Iris pigment epithelial cell (primary cell): ENCODE results near the gene CHN2.

Experiments
- DNase-seq: peaks from one replicate; pipeline ENCODE4 v3.0.0-alpha.2; 2011; ENCODE audit warnings: low read depth

CHN2 gene

DNA sequence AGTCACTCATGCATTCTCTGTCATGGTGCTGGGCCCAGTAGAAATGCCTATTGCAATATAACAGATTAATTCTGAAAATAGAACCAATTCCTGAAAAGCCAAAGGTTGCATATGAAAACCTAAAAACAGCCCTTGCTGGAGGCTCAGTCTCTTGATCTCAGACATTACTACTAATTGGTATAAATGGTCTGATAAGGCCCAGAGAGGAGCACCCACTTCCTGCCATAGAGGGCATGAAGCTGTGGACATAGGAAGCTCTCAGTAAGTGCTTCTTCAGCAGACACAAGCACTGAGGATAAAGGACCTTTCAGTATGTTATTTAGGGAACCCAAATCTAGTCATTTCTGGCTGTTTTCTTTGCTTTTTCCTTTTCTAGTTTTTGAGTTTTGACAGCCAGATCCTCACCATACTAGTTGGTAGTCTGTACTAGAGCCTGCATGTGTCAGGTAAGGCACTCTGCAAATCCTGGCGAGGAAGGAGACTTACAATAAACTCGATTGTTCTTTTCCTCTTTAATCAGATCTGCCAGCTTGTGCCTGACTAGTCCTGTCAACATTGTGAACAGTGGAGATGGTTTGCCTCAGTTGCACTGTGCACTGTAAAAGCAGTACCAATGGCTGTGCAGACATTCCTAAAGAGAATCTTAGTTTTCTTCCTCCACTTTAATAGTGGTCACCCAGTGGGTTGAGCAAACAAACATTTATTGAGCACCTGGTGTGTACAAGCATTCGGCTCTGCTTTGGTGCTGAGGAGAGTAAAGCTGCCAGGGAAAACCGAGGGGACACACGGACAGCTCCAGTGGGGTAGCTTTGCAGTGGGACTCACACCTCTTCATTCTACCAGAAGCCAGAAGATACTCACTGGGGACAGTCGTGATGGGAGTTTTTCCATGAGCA lies 140.9 kb downstream of the CHN2 start:
- no peak for DNase-seq

DNA sequence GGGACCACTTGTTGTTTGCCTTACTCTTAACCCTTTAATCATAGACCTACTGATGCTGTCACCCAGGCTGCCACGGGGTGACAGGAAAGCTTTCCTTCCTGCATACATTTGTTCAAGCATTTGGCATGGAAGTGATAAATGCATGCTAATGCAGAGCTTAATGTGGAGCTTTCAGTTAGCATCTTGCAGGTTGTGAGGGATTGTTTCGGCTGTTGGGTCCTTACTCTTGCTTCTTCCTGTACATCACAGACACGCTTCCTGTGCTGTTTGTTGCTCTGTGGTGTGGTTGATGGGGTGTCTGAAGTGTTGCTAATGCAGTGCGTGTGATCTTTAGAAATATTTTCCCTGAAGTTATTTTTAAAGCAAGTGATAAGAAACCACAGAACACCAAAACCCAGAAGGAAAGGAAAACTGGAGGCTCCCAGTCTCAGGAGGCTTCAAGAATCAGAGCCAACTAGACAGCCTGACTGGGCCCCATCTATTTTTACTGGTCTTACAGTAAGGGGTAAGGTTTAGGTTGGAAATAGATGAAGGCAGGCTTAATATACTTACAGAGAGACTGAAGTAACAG lies 143.1 kb downstream of the CHN2 start:
- DNase-seq, result no peak

DNA sequence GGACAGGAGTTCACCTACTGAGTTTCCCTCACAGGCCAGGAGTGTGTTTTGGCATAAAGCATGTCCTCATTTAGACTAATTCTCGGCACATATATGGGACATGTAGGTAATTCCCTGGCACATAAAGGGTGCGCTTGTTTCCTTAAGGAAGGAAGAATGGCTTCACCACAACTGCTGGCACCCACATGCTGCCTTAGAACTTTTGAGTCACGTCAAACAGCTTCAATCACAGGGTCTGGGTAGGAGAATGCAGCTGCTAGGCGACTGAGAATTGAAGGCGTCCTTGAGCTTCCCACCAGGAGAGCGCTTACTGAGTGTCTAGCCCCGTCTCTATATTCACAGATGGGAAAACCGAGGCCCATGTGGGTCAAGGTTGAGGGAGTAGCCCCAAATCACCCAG lies 146.1 kb downstream of the CHN2 start:
- no peak for DNase-seq

DNA sequence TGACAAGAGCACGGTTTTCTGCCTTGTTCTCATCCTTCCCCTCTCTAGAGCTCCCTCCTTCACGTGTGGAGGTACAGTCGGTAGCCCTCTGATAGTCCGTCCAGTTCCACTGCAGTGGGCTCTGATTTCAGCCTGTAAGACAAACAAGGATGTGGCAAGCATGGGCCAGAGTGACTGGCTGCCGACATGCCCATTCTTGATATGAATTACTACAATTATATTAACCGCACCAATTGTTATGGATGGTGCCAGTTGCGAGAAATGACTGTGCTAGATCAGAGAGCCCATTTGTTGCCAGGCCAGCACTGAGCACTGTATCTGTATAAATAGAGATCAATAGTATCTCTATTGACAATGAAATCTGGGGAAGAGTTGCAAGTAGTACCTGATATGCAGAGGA lies 146.6 kb downstream of the CHN2 start:
- DNase-seq, result no peak

DNA sequence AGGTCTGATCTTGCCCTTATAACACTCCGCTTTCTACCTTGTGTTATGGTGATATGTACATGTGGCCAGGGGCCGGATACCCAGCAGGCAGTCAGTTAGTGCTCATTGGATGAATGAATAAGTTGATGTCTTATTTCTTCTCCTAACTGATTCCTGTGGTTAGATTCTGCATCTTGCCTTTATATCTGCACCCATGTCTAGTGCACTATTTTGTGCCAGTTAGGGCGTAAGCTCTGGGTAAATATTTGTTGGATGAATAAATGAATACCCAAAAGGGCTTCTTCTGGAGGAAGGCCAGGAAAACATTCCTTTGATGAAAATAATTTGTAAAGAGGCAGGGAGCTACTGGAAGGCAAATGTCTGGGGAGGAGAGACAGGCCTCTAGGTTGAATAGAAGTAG lies 148.2 kb downstream of the CHN2 start:
- DNase-seq, result no peak

DNA sequence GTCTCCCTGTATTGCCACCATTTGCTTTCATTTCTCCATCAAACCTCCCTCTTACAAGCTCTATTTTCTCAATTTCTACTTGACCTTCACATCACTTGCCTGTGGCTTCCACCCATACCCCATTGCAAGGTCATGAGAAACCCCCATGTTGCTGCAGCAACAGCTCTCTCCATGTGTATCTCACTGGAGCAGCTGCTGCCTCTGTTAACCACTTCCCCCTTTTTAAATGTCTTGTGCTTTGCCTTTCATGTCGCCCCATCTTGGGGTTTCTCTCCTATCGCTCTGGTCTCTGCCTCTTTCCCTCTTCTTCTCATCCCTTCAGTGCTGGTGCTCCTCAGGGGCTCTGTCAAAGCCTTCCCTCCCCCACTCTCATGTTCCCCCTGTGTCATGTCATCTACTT lies 148.8 kb downstream of the CHN2 start:
- no peak for DNase-seq

DNA sequence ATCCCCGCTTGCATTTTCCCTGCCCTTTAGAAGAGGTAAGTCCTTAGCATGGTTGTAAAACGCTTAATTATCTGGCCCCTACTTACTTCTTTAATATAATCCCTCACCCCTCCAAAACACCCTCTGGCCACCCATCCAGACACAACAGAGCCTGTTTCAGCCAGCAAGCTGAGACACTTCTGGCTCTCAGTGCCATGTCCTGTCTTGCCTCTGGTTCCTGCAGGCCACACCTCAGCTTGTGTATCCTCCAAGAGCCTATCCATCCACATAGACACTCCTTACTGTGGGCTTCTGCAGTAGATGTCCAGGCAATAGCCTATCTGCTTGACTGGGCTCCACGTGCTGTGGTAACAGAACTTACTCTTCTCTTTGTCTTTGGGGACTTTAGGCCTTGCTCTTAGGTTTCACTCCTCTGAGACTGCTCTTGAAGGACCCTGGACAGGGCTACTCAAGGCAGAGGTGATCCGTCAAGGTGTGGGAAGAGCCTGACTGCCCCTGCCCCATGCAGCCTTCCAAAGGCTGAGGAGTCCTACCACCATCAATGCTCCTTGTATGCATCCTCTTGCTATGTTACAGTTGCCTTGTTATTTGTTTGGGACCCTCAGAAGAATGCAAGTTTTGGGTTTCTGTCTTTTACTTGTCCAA lies 149.9 kb downstream of the CHN2 start:
- no peak for DNase-seq

DNA sequence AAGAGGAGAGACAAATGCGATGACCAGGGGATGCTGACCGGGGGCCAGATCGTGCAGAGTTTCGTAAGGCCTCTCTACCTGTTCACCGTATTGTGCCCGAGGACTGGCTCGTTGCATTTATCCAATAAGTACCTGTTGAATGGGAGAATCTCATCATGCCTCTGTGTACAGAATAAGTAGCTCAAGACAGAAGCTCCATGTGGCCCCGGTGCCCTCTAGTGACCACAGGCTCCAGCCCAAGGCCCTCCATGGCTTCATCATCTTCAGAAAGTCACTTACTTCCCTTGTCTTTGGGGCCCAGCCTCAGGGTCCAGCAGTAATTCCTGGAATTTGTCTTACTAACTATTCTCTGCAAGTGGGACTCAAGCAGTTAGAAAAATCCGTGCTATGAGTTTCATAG lies 151.0 kb downstream of the CHN2 start:
- DNase-seq, result peak; percentile 28

DNA sequence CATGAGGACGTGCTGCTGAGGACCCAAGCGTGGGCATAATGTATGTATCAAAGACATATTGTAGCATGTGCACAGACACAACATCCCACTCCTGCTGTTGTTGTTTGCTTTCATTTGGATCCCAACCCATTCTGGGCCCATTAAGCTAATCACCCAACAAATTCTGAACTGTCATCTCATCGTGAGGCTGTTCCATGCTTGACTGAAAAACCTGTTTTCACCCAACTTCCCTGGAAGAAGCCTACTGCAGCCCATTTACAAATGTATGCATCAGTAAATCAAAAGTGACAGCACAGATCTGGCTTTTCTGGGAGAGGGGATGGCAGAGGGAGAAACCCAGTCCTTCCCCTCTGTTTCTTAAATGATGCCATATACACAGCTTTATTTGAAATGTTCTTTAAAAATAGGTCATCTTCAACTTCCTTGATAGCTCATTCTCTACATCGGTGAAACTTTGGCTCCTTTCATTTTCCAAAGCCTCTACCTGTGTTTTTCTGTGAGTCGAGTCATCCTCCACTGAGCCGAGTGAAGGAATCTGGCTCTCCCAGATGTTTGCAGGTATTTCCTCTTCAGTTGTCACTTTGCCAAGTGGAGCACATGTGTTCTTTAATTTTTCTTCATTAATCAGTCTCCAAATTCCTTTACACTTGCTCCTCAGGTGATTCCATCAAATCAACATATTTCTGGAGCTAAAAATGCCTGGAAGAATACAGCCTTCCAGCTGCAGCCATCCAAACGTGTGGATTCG lies 151.8 kb downstream of the CHN2 start:
- no peak for DNase-seq

DNA sequence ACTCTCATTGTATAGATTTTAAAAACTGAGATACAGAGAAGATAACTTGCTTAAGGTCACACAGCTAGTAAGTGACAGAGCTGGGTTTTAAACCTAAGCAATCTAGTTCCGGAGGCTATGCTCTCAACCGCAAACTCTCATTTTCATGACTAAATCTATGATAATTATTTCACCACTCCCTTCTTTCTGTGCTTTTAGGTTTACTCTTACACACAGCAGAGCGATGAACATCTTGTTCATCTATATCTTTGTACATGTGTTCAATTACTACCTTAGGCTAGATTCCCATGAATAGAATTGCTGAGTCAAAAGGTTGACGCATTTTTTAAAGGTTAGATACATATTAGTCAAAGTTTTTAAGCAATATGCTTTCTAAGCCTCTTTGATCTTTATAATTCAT lies 154.8 kb downstream of the CHN2 start:
- no peak for DNase-seq

DNA sequence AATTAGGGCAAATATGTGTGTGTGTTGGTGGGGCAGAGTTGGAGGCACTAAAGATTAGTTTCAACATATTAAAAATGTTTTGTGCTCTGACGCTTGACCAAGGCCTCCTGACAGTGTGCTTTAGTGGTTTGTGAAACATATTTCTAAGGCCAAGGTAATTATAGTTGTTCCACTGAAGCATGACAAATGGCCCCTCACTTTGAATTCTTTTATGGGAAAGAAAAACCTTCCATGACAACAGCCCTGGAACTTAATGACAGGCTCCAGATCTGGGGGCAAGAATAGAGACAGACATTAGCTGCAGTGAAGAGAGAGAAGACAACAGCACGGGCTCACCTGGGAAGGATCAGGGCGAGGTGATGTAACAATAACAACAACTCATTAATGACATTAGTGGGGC lies 155.8 kb downstream of the CHN2 start:
- DNase-seq, result no peak

DNA sequence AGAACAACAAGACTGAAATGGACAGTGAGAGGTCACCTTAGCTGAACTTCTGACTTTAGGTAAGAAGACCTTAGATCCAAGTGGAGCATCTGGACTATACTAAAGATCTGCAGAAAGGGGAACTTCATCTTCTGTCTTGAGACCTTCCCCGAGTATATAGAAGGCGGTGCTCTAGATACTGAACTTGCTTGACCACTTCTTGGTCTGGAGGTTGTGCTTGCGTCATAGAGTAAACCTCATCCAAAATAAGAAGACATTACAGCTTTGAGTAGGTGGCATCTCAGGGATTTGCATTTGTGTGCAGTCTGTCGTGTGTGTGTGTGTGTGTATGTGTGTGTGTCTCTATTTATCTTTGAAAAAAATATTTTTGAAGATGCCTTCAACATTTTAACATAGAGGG lies 157.5 kb downstream of the CHN2 start:
- DNase-seq, result no peak

DNA sequence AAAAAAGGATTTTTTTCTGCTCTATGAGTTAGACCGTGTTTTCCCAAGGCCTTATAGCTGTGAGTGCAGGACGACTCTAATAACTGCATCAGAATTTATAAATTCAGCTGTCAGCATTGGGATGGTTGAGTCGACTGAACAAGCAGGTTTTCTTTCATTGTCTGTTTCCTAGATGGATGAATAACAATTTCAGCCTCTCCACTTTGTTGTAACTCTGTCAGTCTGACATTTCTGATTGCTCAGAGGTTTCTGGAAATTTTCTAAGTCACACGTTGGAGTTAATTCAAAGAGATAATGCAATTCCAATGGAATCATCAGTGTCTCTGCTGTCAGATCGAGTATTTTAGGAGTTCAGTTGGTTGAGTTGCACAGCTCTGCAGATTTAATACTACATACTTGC lies 159.2 kb downstream of the CHN2 start:
- no peak for DNase-seq

DNA sequence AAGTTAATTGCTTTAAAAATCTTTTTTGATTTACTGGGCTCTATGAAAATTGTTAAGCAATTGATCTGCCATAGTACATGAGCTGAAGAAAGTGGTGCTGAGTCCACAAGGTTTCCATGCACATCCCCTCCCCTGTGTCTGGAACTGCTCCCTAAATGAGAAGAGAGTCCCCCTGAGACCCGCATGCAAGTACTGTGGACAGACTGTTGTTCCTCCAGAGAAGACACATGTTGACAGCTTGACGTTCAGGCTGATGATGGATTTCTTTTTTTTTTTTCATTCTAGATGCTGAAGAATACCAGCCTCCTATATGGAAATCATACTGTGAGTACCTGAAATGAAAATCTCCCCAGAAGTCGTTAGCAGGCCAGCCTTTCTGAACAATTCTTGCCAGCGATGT lies 159.8 kb downstream of the CHN2 start:
- DNase-seq, result no peak

DNA sequence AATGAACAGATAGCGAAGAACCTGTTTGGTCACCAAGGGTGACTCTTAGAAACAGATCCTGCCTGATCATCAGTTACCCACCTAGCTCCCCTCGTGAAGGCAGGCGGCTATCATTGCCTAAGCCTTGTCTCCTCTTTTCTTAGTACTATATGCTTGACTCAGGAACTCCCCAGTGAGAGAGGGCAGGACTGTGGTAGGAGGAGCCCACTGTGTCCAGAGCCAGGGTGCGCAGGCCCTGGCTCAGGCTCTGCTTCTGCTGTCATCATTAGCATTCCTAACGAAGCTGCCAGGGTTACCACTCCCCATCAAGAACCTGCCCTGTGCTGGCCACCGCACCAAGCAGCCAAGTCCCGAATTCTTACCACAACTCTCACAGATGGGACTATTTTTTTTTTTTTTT lies 160.8 kb downstream of the CHN2 start:
- no peak for DNase-seq

DNA sequence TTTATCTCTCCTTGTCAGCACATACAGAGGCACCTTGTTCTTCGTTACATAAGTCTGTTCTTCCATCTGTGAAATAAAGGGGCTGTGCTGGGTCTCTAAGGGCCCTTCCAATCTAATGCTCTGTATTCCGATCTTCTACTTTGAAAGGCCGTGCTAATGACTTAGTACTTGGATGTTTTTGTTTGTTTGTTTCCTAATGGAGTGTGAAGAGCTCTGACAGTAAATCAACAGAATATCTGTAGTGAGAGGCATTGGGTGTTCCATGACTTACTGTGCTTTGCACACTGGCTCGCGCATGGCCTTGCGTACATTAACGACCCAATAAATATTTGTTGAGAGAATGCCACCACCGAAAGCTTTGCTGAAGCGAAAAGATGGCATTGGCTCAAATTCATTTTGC lies 162.1 kb downstream of the CHN2 start:
- no peak for DNase-seq

DNA sequence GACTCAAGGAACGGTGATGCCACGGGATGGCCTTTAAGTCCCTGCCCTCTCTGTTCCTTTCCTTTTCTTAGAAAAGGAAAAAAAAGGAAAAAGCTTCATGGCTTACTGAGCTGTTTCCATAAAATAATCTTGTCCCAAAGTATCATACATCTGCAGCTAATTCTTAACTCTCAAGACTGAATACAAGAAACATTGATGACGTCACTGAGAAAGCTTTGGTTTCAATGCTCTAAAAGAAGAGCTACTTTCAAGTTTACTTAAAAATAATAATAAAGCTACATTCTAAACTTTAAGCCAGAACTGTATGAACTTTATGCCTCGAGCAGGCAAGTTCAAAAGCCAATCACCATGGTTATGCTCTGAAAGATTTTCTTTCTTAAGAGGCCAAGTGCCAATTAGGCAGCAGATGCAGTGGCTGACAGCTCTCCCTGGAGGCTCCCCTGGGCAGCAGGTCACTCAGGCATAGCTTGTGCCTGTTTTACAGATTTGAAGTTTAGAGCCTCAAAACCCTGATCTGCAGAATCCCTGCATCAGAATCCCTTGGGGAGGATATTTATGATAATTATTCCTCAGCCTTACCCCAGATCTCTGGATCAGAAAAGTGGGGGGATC lies 165.0 kb downstream of the CHN2 start:
- DNase-seq, result no peak

DNA sequence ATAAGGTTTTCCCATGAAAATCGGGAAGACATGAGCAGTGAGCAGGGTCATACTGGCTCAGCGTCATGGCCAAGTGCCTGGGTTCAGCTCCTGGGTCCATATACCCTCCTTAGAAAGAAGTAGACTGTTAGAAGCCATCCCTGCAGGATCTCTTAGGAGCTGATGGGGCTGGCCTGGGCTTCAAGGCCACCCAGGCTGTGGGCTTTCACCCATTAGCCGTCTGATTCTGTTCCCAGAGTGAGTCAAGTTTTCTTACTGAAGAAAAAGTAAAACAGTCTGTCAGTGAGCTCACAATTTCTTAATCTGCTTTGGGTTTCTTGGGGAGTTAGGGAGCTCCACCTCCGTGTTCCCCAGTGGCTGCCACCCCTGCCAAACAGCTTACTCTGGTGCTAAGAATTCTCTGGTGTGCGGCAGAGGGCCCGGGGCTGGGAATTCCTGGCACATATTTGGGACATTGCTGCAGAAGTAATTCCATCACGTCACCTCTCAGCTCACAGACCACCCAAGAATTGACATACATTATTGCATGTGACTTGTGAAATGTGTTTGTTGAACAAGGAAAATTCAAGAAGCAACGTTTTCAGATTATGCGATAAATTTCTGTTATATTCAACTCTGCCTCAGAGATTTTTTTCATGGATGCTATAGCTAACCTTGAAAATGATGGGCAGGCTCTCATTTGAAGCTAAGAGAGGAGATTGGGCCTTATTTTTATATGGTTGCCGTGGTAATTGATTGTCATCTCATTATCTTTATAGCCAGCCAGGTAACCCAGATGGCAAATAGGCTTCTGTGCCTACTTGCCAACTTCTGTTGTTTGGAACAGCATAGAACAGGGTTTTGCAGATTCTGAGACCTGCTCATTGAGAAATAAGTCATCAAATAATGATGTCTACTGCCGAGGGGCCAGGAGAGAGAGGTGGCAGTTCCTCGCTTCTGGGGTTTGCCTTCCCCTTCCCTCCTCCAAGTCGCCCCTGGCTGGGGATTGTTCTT lies 166.4 kb downstream of the CHN2 start:
- DNase-seq, result no peak

DNA sequence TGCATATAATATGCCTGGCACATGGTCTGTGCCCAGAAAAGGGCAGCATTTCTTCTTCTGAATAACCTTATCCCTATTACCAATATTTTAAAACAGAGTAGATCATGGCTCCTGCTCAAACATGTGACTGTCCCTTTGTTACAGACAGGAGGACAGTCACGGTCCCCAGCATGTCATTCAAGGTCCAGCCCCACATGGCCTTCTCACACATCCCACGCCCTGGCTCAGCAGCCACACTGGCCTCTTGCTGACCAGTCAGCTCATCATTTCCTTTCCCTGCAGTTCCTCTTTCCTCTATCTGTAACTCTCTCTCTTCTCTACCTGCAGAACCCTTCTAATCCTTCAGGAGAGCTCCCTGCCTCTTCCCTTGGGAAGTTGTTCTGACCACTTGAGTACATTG lies 167.8 kb downstream of the CHN2 start:
- DNase-seq, result no peak

DNA sequence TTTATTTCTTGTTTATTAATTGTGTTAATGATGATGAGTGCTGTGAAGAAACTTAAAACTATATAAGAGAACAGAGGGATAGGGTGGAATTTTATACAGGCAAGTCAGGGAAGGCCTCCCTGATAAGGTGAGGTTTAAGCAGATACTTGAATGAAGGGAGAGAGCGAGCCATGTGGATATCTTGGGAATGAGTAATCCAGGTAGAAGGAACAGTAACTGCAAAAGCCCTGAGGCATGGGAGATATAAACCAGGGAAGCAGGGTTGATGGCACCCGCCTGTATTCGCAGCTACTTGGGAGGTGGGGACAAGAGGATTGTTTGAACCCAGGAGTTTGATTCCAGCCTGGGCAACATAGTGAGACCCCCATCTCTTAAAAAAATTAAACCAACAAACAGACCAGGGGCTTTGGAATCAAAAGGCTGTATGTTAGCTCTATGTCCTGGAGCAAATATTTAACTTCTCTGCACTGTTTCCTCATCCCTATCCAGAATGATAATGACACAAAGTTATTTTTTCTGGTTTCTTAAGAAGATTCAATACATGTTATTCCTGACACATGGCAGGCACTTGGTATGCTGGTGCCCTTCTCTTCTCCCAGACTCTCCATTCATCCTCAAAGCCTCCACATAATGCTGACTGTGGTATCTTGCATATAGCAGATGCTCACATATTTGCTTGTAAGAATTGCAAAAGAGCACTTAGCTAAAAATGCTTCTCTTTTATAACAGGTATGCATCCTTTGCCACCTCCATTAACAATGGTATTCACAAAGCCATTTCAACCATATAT lies 169.3 kb downstream of the CHN2 start:
- DNase-seq, result no peak
